ENCODE measurements around the gene MYO15B.

The MYO15B gene

GRCh38 chr17:75565618-75566017 lies 22.0 kb upstream of the MYO15B start:
- TF ChIP-seq CTCF (conservative IDR thresholded peaks at IDR 0.05; ENCODE audit: low read length), result no peak
- H3K4me3 ChIP-seq (ENCODE audit: low read length), result no peak overlapping the region
- no peak for DNase-seq (ENCODE audit: low read depth)

GRCh38 chr17:75566416-75566815 lies 21.2 kb upstream of the MYO15B start:
- no peak for TF ChIP-seq CTCF (conservative IDR thresholded peaks at IDR 0.05; ENCODE audit: low read length)
- no peak for DNase-seq (ENCODE audit: low read depth)
- no peak overlapping the region for H3K4me3 ChIP-seq (ENCODE audit: low read length)

GRCh38 chr17:75566834-75567233 lies 20.8 kb upstream of the MYO15B start:
- TF ChIP-seq CTCF (conservative IDR thresholded peaks at IDR 0.05; ENCODE audit: low read length), result no peak
- no peak overlapping the region for H3K4me3 ChIP-seq (ENCODE audit: low read length)
- no peak for DNase-seq (ENCODE audit: low read depth)

GRCh38 chr17:75568412-75569255 lies 19.0 kb upstream of the MYO15B start:
- no peak overlapping the region for H3K4me3 ChIP-seq (ENCODE audit: low read length)
- no peak for TF ChIP-seq CTCF (conservative IDR thresholded peaks at IDR 0.05; ENCODE audit: low read length)

GRCh38 chr17:75570034-75570676 lies 17.4 kb upstream of the MYO15B start:
- TF ChIP-seq CTCF (conservative IDR thresholded peaks at IDR 0.05; ENCODE audit: low read length), result no peak
- H3K4me3 ChIP-seq (ENCODE audit: low read length), result no peak overlapping the region
- no peak for DNase-seq (ENCODE audit: low read depth)

More at GRCh38 chr17:75568412-75569255, 19.0 kb upstream of the MYO15B start:
- no peak for DNase-seq (ENCODE audit: low read depth)

- no peak overlapping the region for H3K4me3 ChIP-seq (ENCODE audit: low read length)
- DNase-seq (ENCODE audit: low read depth), result no peak
- no peak for TF ChIP-seq CTCF (conservative IDR thresholded peaks at IDR 0.05; ENCODE audit: low read length)
Measured at GRCh38 chr17:75570772-75571171, 16.8 kb upstream of the MYO15B start.
